Endometrial microvascular endothelial cells (primary cell): ENCODE measurements around the gene SMARCB1. TPM values are rescaled to one million over a fixed set of nuclear protein-coding genes. Genes with fewer than 3 reads are reported as not detected.

ENCODE experiments used
- in situ Hi-C: cut with HindIII; loops from 2 replicates; pipeline ENCODE4 v1.10.0; 2017; ENCODE audit warnings: low sequenced_read_pairs, low pct_unique_long_range_greater_than_20kb; ENCODE audit errors: inconsistent ontology term
- total RNA-seq: library from RNA; depleted of rRNA; stranded (reverse); fragments of >200 nt; gene quantifications from one replicate; pipeline ENCODE4 v1.2.3, GENCODE V29; 2015; ENCODE audit errors: inconsistent ontology term

The SMARCB1 gene
- total RNA-seq, 1 donor from 2014 or later = 141 TPM

- in situ Hi-C loops = no loop called here
Observed at GRCh38 chr22:23836692-23837495, 50.1 kb downstream of the SMARCB1 start.

GRCh38 chr22:23837496-23837859 lies 50.7 kb downstream of the SMARCB1 start:
- in situ Hi-C loops = no loop called here

- in situ Hi-C loops = no loop called here
Observed at GRCh38 chr22:23837911-23838680, 51.3 kb downstream of the SMARCB1 start.

GRCh38 chr22:23838681-23839468 lies 52.1 kb downstream of the SMARCB1 start, which contains the start of gene DERL3:
Gene DERL3, minus strand, starts transcription at chr22:23839006. Its CDS starts 19 bp downstream, at chr22:23838987.
- in situ Hi-C loops = no loop called here

- in situ Hi-C loops = no loop called here
Observed at GRCh38 chr22:23840026-23840425, 53.3 kb downstream of the SMARCB1 start.

DNA sequence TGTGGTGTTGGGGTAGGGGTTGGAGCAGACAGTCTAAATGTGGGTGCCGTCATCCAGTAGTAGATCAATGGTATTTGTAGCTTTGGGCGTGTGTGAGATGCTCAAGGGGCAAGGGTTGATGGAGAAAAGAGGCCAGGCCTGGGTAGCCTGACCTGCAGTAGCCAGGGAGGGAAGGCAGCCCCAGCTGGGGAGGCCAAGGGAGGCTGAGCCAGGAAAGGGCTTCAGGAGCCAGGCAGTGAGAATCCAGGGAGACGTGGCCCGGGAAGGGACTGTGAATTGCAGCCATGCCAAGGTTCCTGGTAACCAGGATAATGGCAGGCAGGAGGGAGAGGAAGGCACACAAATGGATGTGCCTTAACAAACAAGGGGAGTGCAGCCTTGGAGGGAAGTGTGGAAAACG lies 54.5 kb downstream of the SMARCB1 start:
- in situ Hi-C loops = no loop called here

DNA sequence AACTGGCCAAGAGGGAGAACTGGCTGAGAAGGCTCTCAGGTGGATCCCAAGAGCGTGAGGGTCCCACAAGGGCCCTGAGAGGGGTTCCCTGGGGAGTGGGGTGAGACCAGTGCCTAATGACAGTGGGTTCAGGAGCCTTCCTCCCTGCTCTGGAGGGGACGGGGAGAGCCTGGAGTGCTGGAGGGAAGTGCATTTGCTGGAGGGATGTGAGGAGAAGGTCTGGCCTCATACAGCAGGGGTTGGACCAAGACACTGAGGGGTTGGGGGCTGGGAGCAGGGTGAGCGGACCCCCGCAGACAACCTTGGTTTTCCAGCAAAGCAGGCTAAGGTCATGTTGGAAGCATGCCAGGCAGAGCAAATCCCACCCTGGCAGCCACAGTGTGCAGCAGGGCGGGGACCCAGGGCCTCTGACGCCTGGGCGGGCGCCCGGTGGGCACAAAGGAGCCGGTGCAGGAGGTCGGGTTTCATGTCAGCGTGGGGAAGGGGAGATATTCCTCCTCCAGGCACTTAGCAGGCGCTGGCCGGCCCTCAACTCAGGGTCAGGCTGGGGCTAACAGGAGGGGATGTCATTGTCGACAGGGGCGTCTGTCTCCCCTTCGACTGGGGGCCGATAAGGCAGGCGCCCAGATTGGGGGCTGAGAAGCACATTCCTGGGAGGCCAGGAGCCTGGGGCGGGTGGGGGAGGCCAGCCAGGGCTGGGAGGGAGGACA lies 55.1 kb downstream of the SMARCB1 start:
- in situ Hi-C loops = no loop called here

- in situ Hi-C loops = no loop called here
Observed at GRCh38 chr22:23842599-23842998, 55.8 kb downstream of the SMARCB1 start.

DNA sequence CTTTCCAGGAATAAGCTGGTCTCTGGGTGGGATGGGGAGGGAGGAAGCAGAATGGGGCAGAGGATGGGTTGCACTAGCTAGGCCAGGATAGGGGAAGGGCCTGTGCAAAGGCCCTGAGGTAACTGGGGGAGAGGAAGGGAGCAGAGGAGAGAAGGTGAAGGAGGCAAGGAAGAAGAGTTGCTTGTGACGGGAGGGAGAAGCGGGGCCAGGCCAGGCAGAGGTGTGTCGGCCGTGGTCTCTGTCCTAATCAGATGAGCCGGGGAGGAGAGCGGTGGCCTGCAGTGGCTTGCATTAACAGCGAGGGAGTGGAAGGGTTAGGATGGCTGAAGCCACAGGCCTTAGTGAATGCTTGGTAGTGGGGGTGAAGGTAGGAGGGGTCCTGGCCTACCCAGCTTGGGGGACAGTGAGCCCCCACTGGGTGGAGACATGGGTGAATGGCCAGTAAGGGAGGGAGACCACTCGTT lies 58.0 kb downstream of the SMARCB1 start:
- in situ Hi-C loops = no loop called here

- in situ Hi-C loops = no loop called here
Observed at GRCh38 chr22:23845265-23846080, 58.7 kb downstream of the SMARCB1 start.

GRCh38 chr22:23846081-23846469 lies 59.3 kb downstream of the SMARCB1 start:
- in situ Hi-C loops = no loop called here

DNA sequence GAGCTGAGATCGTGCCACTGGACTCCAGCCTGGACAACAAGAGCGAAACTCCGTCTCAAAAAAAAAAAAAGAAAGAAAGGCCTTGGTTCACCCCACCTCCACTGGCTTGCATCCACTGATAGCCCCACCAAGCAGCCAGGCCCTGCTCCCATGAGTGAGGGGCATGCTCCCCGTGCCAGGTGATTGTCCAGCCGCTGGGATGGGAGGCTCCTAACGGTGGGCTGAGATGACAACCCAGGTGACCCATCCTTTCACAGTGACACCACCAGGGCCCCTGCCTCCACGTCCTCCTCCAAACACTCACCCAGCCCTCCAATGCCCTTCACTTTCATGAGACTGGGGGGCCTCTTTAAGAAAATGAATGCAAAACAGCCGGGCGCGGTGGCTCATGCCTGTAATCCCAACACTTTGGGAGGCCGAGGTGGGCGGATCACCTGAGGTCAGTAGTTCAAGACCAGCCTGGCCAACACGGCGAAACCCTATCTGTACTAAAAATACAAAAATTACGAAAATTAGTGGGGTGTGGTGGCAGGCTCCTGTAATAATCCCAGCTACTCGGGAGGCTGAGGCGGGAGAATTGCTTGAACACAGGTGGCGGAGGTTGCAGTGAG lies 60.6 kb downstream of the SMARCB1 start:
- in situ Hi-C loops = no loop called here

- in situ Hi-C loops = no loop called here
Observed at GRCh38 chr22:23847991-23848864, 61.5 kb downstream of the SMARCB1 start.

GRCh38 chr22:23849009-23850006 lies 62.5 kb downstream of the SMARCB1 start:
- in situ Hi-C loops = no loop called here

- in situ Hi-C loops = no loop called here
Observed at GRCh38 chr22:23850136-23850611, 63.4 kb downstream of the SMARCB1 start.
